Measurements from ENCODE around the gene VPS29. TPM values are rescaled to one million over a fixed set of nuclear protein-coding genes. Genes with fewer than 3 reads are reported as not detected.

VPS29 gene
- total and polyA plus RNA-seq, 9 of the 15 experiments (the other 6 are each of a cell fraction or from before 2014, with no cell fraction given), result 85.8 to 638 (median 272) TPM

DNA sequence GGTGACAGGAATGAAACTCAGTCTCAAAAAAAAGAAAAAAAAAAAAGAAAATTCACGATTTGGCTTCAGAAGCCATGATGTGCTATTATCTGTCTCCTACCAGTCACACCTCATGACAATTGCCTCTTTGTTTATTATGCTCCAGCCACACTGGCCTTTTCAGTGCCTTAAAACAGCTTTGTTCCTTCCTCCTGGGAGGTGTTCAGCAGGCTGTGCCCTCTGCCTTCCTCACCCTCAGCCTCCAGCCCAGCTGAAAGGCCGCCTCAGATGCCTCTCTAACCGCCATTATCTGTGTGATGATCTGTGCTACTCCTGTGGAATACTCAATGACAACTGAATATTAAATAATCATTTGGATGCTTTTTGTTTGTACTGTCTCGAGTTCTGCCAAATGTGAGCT lies 43.2 kb downstream of the VPS29 start:
- H2AFZ ChIP-seq (ENCODE audit: low read depth, low read length), result no peak overlapping the region
- no peaks in the 10 kb centered on the region for H3K9me3 ChIP-seq (replicated peaks; ENCODE audit: control insufficient read depth, insufficient read depth, low read depth, low read length)

More for the DNA sequence above, 43.2 kb downstream of the VPS29 start:
- Histone ChIP-seq H4K20me1 (replicated peaks; ENCODE audit: control insufficient read depth, insufficient read depth, low read length) (no peaks in the 10 kb centered on the region), H3K27ac (ENCODE audit: extremely low read depth, low read depth, low read length) (no peak overlapping the region), H3K4me1 (replicated peaks in 1 of 2; ENCODE audit: control insufficient read depth in 2 of 2, insufficient read depth in 2 of 2, low read length in 2 of 2) (peaks cover 2 to 11% of the 10 kb centered on the region in 2 experiments; a peak in 4 of 5 replicates), H3K4me2 (ENCODE audit: insufficient read depth, low read length) (no peak overlapping the region), H3K79me2 (ENCODE audit: control insufficient read depth, insufficient read depth, low read length) (peaks cover 9% of the 10 kb centered on the region; the same call in 2 of the 3 replicates), H3K36me3 (ENCODE audit: control insufficient read depth, insufficient read depth, low read length) (peaks cover 75% of the 10 kb centered on the region), H3K4me3 (no peak overlapping the region), H3K27me3 (ENCODE audit: control insufficient read depth in 2 of 2, insufficient read depth in 2 of 2, low read length in 2 of 2) (no peaks in the 10 kb centered on the region), H3K9ac (ENCODE audit: insufficient read depth in 1 of 2, low read depth in 2 of 2, low read length in 2 of 2) (no peak overlapping the region), H3K9me1 (ENCODE audit: control insufficient read depth, insufficient read depth, low read length) (no peaks in the 10 kb centered on the region)
- DNase-seq (ENCODE audit: extremely low read depth in 1 of 4, low spot score in 3 of 4), result no peak
- FAIRE-seq, result no peak
- intact Hi-C loops (cut with micrococcal nuclease) (no loop called here), in situ Hi-C loops (cut with MboI) (no loop called here)
- no peak for ATAC-seq
- 85% methylated on average over 4 of the region's 4 CpGs for WGBS (ENCODE audit: insufficient coverage, low coverage, missing lambda C conversion rate)
- CTCF ChIA-PET (ENCODE audit: low intra/inter-chr PET ratio), result no interaction called here
- BruUV-seq (replicated peaks), result no TSS peak
- POLR2A ChIA-PET, result interaction anchor here (0.6 to 1.2 kb wide), 4 partner anchors 9 to 111 kb away, joined by 3 to 4 read pairs (median 3); partner anchors contain the start of genes ARPC3, FAM216A and GPN3
- TF ChIP-seq, protein P1, sequence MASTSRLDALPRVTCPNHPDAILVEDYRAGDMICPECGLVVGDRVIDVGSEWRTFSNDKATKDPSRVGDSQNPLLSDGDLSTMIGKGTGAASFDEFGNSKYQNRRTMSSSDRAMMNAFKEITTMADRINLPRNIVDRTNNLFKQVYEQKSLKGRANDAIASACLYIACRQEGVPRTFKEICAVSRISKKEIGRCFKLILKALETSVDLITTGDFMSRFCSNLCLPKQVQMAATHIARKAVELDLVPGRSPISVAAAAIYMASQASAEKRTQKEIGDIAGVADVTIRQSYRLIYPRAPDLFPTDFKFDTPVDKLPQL (IDR thresholded peaks at IDR 0.05; ENCODE audit: extremely low read depth, insufficient read length), result no peak
- TF ChIP-seq ZNF586 (CRISPR knock-in tag; conservative IDR thresholded peaks at IDR 0.05) (no peak), HIVEP1 (CRISPR knock-in tag; IDR thresholded peaks at IDR 0.05) (no peak), ZNF239 (CRISPR knock-in tag; IDR thresholded peaks at IDR 0.05) (peak; percentile 67), ZBTB40 (IDR thresholded peaks at IDR 0.05) (no peak), ZBTB40 (CRISPR knock-in tag; IDR thresholded peaks at IDR 0.05) (no peak), SP1 (CRISPR knock-in tag; IDR thresholded peaks at IDR 0.05) (no peak), RCOR1 (IDR thresholded peaks at IDR 0.05; ENCODE audit: borderline replicate concordance in 1 of 2, low read depth in 2 of 2, low read length in 2 of 2) (no peak), ZNF77 (CRISPR knock-in tag; IDR thresholded peaks at IDR 0.05) (no peak)

All from K562 (cell line).